Measurements from ENCODE around the gene LIN54.

DNA sequence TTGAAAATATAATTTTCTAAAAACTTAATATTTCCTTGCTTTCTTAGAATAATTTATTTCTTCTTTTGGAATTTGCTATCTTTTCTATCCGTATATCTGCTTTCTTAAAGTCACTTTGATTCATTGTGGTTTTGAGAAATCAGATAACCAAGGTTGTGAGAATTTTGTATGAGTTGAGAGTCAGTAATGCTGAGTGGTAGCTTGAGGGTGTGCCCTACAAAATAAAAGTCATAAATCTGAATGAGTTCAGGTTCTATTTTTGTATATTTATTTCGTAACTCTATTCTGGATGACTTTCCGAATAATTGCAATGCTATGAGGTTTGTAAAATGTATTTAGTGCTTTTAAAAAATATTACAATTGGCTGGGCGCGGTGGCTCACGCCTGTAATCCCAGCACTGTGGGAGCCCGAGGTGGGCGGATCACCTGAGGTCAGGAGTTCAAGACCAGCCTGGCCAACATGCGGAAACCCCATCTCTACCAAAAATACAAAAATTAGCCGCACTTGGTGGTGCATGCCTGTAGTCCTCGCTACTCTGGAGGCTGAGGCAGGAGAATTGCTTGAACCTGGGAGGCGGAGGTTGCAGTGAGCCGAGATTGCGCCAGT, 33.3 kb upstream of the LIN54 start:
- TF ChIP-seq, protein P1, sequence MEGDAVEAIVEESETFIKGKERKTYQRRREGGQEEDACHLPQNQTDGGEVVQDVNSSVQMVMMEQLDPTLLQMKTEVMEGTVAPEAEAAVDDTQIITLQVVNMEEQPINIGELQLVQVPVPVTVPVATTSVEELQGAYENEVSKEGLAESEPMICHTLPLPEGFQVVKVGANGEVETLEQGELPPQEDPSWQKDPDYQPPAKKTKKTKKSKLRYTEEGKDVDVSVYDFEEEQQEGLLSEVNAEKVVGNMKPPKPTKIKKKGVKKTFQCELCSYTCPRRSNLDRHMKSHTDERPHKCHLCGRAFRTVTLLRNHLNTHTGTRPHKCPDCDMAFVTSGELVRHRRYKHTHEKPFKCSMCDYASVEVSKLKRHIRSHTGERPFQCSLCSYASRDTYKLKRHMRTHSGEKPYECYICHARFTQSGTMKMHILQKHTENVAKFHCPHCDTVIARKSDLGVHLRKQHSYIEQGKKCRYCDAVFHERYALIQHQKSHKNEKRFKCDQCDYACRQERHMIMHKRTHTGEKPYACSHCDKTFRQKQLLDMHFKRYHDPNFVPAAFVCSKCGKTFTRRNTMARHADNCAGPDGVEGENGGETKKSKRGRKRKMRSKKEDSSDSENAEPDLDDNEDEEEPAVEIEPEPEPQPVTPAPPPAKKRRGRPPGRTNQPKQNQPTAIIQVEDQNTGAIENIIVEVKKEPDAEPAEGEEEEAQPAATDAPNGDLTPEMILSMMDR (IDR thresholded peaks at IDR 0.05; ENCODE audit: low read length): no peak
- TF ChIP-seq EZH2 (optimal IDR thresholded peaks at IDR 0.05; ENCODE audit: low read depth, low read length): no peak
